Epithelial cell of proximal tubule (primary cell): ENCODE data around the gene UNC13D. TPM values are rescaled to one million over a fixed set of nuclear protein-coding genes. Genes with fewer than 3 reads are reported as not detected.

ENCODE experiments used
- DNase-seq: peaks from one replicate; pipeline ENCODE4 v3.0.0-alpha.2; 2011; ENCODE audit warnings: low read depth
- H3K4me3 ChIP-seq: 2 replicates; pipeline ENCODE4 v1.5.1; 2011; ENCODE audit warnings: low read depth, mild to moderate bottlenecking, low read length
- CTCF ChIP-seq: conservative IDR thresholded peaks from 2 replicates; pipeline ENCODE4 v1.5.1; 2012; ENCODE audit warnings: low read depth, mild to moderate bottlenecking, low read length
- total RNA-seq: library from RNA; depleted of rRNA; stranded (reverse); fragments of >200 nt; gene quantifications from 2 replicates; pipeline ENCODE4 v1.2.3, GENCODE V29; 2015

The UNC13D gene
- total RNA-seq, 1 donor from 2014 or later = 9.2 TPM

- DNase-seq = no peak
- no peak for TF ChIP-seq CTCF
- no peak overlapping the region for H3K4me3 ChIP-seq
These were observed 34.5 kb downstream of the UNC13D start for GRCh38 chr17:75809631-75810111.

- TF ChIP-seq CTCF = no peak
- peak; percentile 15 for DNase-seq
- H3K4me3 ChIP-seq = no peak overlapping the region
These were observed 35.1 kb downstream of the UNC13D start for GRCh38 chr17:75808905-75809621.

DNA sequence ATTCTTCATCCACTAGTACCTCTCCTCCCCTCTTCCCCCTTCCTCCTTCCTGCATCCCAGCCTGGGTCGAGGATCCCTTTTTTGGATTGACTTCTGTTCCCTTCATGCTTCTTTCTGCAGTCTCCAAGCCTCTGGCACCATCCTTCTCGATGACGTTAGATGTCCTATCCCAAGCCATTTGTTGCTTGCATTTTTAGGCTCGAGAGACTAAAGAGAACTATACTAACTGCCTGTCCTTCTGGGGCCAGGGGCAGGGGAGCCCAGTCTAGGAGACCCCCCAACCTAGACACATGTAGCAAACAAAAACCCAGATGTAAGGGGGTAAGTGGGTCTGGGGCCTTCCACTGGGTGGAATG, 35.7 kb downstream of the UNC13D start:
- DNase-seq = no peak
- H3K4me3 ChIP-seq = no peak overlapping the region
- no peak for TF ChIP-seq CTCF

- no peak for TF ChIP-seq CTCF
- H3K4me3 ChIP-seq = no peak overlapping the region
- no peak for DNase-seq
These were observed 36.3 kb downstream of the UNC13D start for GRCh38 chr17:75807861-75808260.

DNA sequence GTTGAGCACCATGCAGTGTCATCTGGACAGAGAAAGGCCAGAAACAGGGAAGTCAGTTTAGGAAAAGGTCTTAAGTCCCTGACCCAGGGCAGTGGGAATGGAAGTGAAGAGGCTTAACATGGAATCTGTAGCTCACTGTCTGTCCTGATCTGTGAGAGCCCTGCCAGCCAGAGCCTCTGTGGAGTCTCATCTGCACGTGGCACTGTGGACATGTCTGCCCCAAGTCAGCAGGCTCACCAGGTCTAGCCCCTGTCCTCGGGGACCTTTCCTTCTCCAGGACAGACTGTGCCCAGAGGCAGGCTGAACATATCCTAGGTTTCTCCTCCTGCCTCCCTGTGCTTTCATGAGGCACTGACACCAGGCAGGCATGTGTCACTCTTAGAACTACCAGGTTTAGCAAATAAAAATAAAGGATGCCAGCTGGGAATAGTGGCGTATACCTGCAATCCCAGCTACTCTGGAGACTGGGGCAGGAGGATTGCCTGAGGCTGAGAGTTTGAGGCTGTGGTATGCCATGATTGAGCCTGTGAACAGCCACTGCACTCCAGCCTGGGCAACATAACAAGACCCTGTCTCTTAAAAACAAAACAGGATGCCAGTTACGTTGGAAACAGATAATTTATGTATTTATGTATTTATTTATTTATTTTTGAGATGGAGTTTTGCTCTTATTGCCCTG, 37.2 kb downstream of the UNC13D start:
- DNase-seq = no peak
- H3K4me3 ChIP-seq = no peak overlapping the region
- no peak for TF ChIP-seq CTCF

DNA sequence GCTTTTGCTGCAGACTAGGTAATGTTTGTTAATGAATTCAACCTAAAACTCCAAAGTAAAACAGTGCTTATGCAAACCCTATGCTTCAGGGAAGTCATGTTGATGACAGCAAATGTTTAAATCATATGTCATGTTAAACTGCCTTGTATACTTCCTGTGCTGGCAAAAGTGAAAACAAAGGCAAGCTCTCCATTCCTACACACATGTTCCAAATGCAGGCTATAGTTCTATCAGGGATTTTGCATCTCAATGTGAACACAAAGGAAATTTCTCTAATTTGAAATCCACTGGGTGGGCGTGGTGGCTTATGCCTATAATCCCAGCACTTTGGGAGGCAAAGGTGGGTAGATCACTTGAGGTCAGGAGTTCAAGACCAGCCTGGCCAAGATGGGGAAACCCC, 40.3 kb downstream of the UNC13D start:
- DNase-seq = no peak
- H3K4me3 ChIP-seq = no peak overlapping the region

More for the DNA sequence above, 40.3 kb downstream of the UNC13D start:
- TF ChIP-seq CTCF = no peak
